SK-N-SH treated with all-trans-retinoic acid at 6 μM for 48 hours (cell line): ENCODE data around the gene CDK15.

ENCODE experiments used
- ATAC-seq: fragments of 200-7000 bp; cut with Tn5 transposase; 3 replicates; pipeline ENCODE4 v1.9.1; 2020; ENCODE audit warnings: mild to moderate bottlenecking, moderate library complexity
- ARNTL ChIP-seq: fragments of 450-650 bp; formaldehyde crosslinking; IDR thresholded peaks from 2 replicates; pipeline ENCODE4 v1.5.0; 2020; ENCODE audit warnings: low read depth, mild to moderate bottlenecking, moderate library complexity, borderline replicate concordance
- BACH2 ChIP-seq: fragments of 250-450 bp; sonication (Bioruptor Pico); IDR thresholded peaks from 2 replicates; pipeline ENCODE4 v1.9.0; 2021; ENCODE audit warnings: mild to moderate bottlenecking, borderline replicate concordance
- CSDC2 ChIP-seq: fragments of 250-450 bp; sonication (Bioruptor Pico); IDR thresholded peaks from 2 replicates; pipeline ENCODE4 v1.5.0; 2020; ENCODE audit warnings: mild to moderate bottlenecking, moderate library complexity
- GLIS3 ChIP-seq: fragments of 250-450 bp; sonication (Bioruptor Pico); IDR thresholded peaks from 2 replicates; pipeline ENCODE4 v1.5.0; 2020; ENCODE audit warnings: mild to moderate bottlenecking, moderate library complexity
- ISL1 ChIP-seq: fragments of 250-450 bp; sonication (Bioruptor Pico); IDR thresholded peaks from 2 replicates; pipeline ENCODE4 v2.1.2; 2022; ENCODE audit warnings: mild to moderate bottlenecking, moderate library complexity
- PPARA ChIP-seq: fragments of 250-450 bp; sonication (Bioruptor Pico); IDR thresholded peaks from 2 replicates; pipeline ENCODE4 v1.5.0; 2020; ENCODE audit warnings: mild to moderate bottlenecking, borderline replicate concordance
- RARB ChIP-seq: fragments of 250-450 bp; sonication (Bioruptor Pico); IDR thresholded peaks from 2 replicates; pipeline ENCODE4 v1.8.0; 2021; ENCODE audit warnings: mild to moderate bottlenecking, moderate library complexity
- SNAI2 ChIP-seq: fragments of 250-450 bp; sonication (Bioruptor Pico); IDR thresholded peaks from 2 replicates; pipeline ENCODE4 v1.5.0; 2020; ENCODE audit warnings: mild to moderate bottlenecking, moderate library complexity
- TCF4 ChIP-seq: fragments of 250-450 bp; sonication (Bioruptor Pico); IDR thresholded peaks from 2 replicates; pipeline ENCODE4 v1.8.0; 2021; ENCODE audit warnings: mild to moderate bottlenecking, moderate library complexity, borderline replicate concordance
- TOX ChIP-seq: fragments of 250-450 bp; sonication (Bioruptor Pico); IDR thresholded peaks from 2 replicates; pipeline ENCODE4 v1.8.0; 2021; ENCODE audit warnings: mild to moderate bottlenecking, moderate library complexity, borderline replicate concordance
- ZC3H10 ChIP-seq: fragments of 250-450 bp; sonication (Bioruptor Pico); IDR thresholded peaks from 2 replicates; pipeline ENCODE4 v1.5.1; 2021; ENCODE audit warnings: mild to moderate bottlenecking, moderate library complexity
- ZFP3 ChIP-seq: fragments of 250-450 bp; sonication (Bioruptor Pico); IDR thresholded peaks from 2 replicates; pipeline ENCODE4 v1.5.0; 2020; ENCODE audit warnings: mild to moderate bottlenecking, moderate library complexity
- ZFP30 ChIP-seq: fragments of 450-650 bp; formaldehyde crosslinking; IDR thresholded peaks from 2 replicates; pipeline ENCODE4 v1.5.0; 2022; ENCODE audit warnings: mild to moderate bottlenecking, moderate library complexity
- ZNF565 ChIP-seq: fragments of 450-650 bp; formaldehyde crosslinking; conservative IDR thresholded peaks from 2 replicates; pipeline ENCODE4 v1.5.0; 2020; ENCODE audit warnings: low read depth, mild to moderate bottlenecking, moderate library complexity
- ZNF70 ChIP-seq: fragments of 450-650 bp; formaldehyde crosslinking; IDR thresholded peaks from 2 replicates; pipeline ENCODE4 v1.5.0; 2020; ENCODE audit warnings: mild to moderate bottlenecking, moderate library complexity
- ZNF8 ChIP-seq: fragments of 450-650 bp; formaldehyde crosslinking; IDR thresholded peaks from 2 replicates; pipeline ENCODE4 v1.5.0; 2020; ENCODE audit warnings: mild to moderate bottlenecking, moderate library complexity
- TF ChIP-seq, protein P1 (sequence below): fragments of 250-450 bp; sonication (Bioruptor Pico); IDR thresholded peaks from 2 replicates; pipeline ENCODE4 v1.5.1; 2020; ENCODE audit warnings: low read depth, mild to moderate bottlenecking, moderate library complexity
- TF ChIP-seq, protein P2 (sequence below): fragments of 250-450 bp; sonication (Bioruptor Pico); IDR thresholded peaks from 2 replicates; pipeline ENCODE4 v1.5.1; 2021; ENCODE audit warnings: mild to moderate bottlenecking, moderate library complexity
- TF ChIP-seq, protein P3 (sequence below): fragments of 250-450 bp; sonication (Bioruptor Pico); IDR thresholded peaks from 2 replicates; pipeline ENCODE4 v1.5.0; 2020; ENCODE audit warnings: mild to moderate bottlenecking, moderate library complexity
- TF ChIP-seq, protein P4 (sequence below): fragments of 250-450 bp; sonication (Bioruptor Pico); IDR thresholded peaks from 2 replicates; pipeline ENCODE4 v1.8.0; 2020; ENCODE audit warnings: mild to moderate bottlenecking, moderate library complexity, borderline replicate concordance

CDK15 gene

DNA sequence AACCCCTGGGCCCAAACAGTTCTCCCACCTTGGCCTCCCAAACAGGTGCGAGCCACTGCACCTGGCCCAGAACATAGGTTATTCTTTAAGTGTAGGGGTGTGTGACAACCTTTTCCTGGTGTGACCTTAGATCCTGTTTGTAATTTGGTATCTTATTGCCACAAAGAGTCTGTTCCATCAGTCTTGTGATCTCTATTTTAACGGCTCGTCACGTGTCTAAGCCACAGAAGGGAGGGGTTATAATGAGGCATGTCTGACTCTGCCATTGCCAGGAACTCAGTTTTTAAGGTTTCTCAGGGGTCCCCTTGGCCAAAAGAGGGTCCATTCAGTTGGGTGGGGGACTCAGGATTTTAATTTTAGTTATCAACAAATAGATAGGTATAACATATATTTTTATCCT is 21.2 kb upstream of the CDK15 start:
- no peak for ATAC-seq
- no peak for TF ChIP-seq SNAI2 (CRISPR knock-in tag)
- no peak for TF ChIP-seq BACH2

DNA sequence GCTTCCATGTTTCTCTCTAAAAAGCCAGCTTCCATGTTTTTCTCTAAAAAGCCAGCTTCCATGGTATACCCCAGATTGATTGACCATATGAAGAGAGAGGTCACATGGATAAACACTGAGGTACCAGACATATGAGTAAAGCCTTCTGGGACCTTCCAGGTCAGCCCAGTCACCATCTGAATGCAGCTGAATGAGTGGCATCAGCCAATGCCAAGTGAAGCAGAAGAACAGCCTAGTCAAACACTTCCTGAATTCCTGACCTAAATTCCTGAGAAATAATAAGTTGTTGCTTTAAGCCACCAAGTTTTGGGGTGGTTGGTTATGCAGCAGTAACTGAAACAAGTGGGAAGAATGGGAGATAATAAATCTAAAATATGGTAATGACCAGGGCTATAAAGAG is 19.9 kb upstream of the CDK15 start:
- TF ChIP-seq CSDC2 (CRISPR knock-in tag) (no peak), GLIS3 (CRISPR knock-in tag) (no peak)
- TF ChIP-seq, protein P1, sequence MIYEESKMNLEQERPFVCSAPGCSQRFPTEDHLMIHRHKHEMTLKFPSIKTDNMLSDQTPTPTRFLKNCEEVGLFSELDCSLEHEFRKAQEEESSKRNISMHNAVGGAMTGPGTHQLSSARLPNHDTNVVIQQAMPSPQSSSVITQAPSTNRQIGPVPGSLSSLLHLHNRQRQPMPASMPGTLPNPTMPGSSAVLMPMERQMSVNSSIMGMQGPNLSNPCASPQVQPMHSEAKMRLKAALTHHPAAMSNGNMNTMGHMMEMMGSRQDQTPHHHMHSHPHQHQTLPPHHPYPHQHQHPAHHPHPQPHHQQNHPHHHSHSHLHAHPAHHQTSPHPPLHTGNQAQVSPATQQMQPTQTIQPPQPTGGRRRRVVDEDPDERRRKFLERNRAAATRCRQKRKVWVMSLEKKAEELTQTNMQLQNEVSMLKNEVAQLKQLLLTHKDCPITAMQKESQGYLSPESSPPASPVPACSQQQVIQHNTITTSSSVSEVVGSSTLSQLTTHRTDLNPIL (CRISPR knock-in tag) = no peak
- TF ChIP-seq, all 23 proteins: peak for 0
- ATAC-seq = no peak

DNA sequence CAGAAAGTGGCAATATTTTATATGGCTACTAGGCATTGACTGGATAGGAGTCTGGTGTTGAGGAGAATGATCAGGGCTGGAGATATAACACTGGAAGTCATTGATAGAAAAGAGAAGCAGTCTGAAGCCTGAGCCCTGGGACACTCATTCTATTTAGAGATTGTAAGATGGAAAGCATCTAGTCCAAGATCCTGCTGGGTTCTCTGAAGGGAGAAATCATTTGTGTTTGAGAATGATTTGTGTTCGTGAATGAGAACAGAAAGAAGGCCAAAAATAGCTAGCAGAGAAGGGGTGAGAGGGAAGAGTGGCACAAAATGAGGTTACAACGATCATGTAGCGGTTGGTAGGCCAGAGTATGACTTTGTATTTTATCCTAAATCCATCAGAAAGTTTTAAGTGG is 18.0 kb upstream of the CDK15 start:
- TF ChIP-seq ISL1 (CRISPR knock-in tag) (no peak), PPARA (no peak), ZFP30 (CRISPR knock-in tag) (no peak), RARB (CRISPR knock-in tag) (no peak), ZNF565 (CRISPR knock-in tag) (no peak), ZFP3 (no peak), GLIS3 (CRISPR knock-in tag) (no peak), CSDC2 (CRISPR knock-in tag) (no peak), TCF4 (no peak)
- TF ChIP-seq, protein P2, sequence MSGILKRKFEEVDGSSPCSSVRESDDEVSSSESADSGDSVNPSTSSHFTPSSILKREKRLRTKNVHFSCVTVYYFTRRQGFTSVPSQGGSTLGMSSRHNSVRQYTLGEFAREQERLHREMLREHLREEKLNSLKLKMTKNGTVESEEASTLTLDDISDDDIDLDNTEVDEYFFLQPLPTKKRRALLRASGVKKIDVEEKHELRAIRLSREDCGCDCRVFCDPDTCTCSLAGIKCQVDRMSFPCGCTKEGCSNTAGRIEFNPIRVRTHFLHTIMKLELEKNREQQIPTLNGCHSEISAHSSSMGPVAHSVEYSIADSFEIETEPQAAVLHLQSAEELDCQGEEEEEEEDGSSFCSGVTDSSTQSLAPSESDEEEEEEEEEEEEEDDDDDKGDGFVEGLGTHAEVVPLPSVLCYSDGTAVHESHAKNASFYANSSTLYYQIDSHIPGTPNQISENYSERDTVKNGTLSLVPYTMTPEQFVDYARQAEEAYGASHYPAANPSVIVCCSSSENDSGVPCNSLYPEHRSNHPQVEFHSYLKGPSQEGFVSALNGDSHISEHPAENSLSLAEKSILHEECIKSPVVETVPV (CRISPR knock-in tag) = no peak
- no peak for ATAC-seq

DNA sequence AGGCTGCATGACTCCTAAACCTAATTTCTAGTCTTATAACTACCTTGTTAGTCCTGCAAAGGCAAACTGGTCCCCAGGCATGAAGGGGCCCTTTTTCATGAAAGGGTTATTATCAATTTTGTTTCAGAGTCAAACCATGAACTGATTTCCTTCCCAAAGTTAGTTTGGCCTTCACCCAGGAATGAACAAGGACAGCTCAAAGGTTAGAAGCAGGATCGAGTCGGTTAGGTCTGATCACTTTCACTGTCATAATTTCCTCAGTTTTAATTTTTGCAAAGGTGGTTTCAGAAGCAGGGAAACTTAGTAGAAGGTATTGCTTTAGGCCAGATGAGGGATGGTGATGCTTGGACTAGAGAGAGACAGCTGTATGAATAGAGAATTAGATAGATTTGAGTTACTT is 16.9 kb upstream of the CDK15 start:
- no peak for ATAC-seq
- TF ChIP-seq ZNF565 (CRISPR knock-in tag) (no peak), ZC3H10 (no peak), RARB (CRISPR knock-in tag) (no peak), ARNTL (no peak)
- TF ChIP-seq, protein P1 (CRISPR knock-in tag) = no peak
- TF ChIP-seq, protein P2 (CRISPR knock-in tag) = no peak
- TF ChIP-seq, all 23 proteins: peak for 0

DNA sequence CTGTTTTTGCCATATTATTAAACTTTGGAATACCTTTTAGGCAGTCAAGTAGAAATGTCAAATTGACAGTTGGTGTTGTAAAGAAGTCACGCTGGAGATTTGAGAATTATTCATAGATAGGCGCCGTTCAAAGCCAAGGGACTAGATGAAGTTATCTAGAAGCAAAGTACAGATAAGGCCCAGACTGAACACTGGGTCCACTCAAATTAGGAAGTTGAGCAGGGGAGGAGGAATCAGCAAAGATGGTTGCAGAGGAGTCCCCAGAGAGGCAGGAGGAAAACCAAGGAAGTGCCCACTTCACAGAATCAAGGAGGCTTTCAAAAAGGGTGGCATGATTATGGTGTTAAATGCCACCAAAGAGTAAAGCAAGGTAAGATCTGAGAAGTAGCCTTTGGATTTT is 16.0 kb upstream of the CDK15 start:
- no peak for TF ChIP-seq ZNF70 (CRISPR knock-in tag)
- TF ChIP-seq CSDC2 (CRISPR knock-in tag) = no peak
- TF ChIP-seq, protein P3, sequence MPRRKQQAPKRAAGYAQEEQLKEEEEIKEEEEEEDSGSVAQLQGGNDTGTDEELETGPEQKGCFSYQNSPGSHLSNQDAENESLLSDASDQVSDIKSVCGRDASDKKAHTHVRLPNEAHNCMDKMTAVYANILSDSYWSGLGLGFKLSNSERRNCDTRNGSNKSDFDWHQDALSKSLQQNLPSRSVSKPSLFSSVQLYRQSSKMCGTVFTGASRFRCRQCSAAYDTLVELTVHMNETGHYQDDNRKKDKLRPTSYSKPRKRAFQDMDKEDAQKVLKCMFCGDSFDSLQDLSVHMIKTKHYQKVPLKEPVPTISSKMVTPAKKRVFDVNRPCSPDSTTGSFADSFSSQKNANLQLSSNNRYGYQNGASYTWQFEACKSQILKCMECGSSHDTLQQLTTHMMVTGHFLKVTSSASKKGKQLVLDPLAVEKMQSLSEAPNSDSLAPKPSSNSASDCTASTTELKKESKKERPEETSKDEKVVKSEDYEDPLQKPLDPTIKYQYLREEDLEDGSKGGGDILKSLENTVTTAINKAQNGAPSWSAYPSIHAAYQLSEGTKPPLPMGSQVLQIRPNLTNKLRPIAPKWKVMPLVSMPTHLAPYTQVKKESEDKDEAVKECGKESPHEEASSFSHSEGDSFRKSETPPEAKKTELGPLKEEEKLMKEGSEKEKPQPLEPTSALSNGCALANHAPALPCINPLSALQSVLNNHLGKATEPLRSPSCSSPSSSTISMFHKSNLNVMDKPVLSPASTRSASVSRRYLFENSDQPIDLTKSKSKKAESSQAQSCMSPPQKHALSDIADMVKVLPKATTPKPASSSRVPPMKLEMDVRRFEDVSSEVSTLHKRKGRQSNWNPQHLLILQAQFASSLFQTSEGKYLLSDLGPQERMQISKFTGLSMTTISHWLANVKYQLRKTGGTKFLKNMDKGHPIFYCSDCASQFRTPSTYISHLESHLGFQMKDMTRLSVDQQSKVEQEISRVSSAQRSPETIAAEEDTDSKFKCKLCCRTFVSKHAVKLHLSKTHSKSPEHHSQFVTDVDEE (CRISPR knock-in tag) = no peak
- TF ChIP-seq ZC3H10 = no peak
- ATAC-seq = no peak

DNA sequence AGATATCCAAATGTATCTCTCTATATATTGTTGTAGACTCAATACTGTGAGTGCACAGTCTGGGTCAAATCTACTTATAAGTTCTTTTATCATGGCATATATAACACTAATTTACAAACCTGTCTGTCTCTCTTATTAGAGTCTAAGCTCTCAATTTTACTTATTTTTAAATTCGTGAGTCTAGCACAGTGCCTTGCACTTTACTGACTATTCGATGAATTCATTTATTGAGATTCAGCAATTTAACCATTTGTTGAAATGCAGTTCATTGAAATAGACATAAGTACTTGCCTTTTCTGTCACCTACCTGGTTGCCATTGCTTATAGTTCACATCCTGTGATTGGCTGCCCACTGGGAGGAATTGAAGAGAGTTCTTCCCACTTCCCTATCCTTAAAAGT is 15.3 kb upstream of the CDK15 start:
- no peak for TF ChIP-seq TOX (CRISPR knock-in tag)
- TF ChIP-seq SNAI2 (CRISPR knock-in tag) = no peak
- TF ChIP-seq ZNF8 (CRISPR knock-in tag) = no peak
- TF ChIP-seq, protein P4, sequence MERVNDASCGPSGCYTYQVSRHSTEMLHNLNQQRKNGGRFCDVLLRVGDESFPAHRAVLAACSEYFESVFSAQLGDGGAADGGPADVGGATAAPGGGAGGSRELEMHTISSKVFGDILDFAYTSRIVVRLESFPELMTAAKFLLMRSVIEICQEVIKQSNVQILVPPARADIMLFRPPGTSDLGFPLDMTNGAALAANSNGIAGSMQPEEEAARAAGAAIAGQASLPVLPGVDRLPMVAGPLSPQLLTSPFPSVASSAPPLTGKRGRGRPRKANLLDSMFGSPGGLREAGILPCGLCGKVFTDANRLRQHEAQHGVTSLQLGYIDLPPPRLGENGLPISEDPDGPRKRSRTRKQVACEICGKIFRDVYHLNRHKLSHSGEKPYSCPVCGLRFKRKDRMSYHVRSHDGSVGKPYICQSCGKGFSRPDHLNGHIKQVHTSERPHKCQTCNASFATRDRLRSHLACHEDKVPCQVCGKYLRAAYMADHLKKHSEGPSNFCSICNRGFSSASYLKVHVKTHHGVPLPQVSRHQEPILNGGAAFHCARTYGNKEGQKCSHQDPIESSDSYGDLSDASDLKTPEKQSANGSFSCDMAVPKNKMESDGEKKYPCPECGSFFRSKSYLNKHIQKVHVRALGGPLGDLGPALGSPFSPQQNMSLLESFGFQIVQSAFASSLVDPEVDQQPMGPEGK (CRISPR knock-in tag) = no peak
- no peak for TF ChIP-seq BACH2
- ATAC-seq = no peak
